ENCODE results near the gene MRC2.

DNA sequence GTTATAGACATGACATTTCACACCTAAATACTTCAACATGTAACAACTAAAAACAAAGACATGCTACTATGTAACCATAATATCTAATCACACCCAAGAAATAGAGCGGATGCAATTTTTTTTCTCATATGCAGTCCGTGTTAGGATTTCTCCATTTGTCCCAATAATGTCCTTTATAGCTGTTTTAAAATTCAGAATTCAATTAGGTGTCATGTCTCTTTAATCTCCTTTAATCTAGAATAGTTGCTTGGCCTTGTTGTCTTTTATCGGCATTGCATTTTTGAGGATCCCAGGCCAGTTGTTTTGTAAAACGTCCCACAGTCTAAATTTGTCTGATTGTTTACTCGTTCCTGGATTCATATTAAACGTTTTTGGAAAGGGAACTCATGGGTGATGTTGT, 14.5 kb downstream of the MRC2 start:
- TF ChIP-seq, protein P1, sequence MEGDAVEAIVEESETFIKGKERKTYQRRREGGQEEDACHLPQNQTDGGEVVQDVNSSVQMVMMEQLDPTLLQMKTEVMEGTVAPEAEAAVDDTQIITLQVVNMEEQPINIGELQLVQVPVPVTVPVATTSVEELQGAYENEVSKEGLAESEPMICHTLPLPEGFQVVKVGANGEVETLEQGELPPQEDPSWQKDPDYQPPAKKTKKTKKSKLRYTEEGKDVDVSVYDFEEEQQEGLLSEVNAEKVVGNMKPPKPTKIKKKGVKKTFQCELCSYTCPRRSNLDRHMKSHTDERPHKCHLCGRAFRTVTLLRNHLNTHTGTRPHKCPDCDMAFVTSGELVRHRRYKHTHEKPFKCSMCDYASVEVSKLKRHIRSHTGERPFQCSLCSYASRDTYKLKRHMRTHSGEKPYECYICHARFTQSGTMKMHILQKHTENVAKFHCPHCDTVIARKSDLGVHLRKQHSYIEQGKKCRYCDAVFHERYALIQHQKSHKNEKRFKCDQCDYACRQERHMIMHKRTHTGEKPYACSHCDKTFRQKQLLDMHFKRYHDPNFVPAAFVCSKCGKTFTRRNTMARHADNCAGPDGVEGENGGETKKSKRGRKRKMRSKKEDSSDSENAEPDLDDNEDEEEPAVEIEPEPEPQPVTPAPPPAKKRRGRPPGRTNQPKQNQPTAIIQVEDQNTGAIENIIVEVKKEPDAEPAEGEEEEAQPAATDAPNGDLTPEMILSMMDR (IDR thresholded peaks at IDR 0.05) = no peak
- no peak for TF ChIP-seq ZFX (IDR thresholded peaks at IDR 0.05; ENCODE audit: borderline replicate concordance)

Measured in 22Rv1 (cell line).